Measurements from ENCODE around the gene MT1E. TPM values are rescaled to one million over a fixed set of nuclear protein-coding genes. Genes with fewer than 3 reads are reported as not detected.
"Not testable (repeated sequence)": the region's sequence is repeated elsewhere in the genome, so short reads cannot be mapped to it uniquely, and the experiment has no call there.

MT1E gene
- total RNA-seq, 2 experiments from 2014 or later, result 4.4 to 4.8 TPM

DNA sequence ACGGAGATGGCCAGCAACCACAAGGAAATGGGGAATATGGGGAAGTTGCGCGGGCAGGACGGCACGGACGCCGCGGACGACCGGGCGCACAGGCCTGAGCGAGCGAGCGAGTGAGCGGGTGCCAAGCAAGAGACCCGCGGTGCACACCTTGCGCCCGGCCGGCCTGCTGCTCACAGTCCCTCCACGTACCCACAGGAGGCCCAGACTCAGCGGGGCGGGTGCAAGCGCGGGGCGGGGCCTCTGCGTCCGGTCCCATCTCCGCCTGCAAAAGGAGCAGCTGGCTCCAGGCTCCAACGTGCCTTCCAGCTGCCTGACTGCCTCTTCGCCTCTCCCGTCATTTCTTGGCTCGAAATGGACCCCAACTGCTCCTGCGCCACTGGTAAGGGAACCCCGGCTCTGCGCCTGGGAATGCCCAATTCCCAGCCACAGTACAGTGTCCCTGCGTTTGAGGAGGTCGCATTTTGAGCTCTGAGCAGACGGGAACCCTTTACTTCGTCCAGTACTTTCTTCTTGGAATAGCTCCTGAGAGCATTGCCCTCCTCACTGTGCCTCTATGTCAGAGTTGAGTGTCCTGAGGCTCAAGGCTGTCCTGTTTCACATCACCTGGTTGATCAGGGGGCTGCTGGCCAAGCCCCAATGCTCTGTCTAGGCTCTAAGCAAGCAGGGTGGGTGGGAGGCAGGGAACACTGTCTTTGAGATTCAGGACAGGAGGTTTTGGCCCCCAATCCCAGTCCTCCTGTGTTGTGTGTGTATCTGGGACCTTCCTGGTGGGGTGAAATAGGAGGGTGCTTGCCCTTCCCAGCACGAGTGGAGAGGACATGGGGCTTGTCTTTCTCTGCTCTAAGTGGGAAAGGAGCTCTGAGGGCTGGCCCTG is 8.1 kb upstream of the MT1E start:
- ChIA-PET POLR2A (no interaction called here), CTCF (interaction anchor here (1.1 kb wide), 2 partner anchors 9 to 26 kb away, joined by 3 to 4 read pairs; no protein-coding TSS in a partner anchor)
- H3K36me3 Mint-ChIP-seq, result no peaks in the 10 kb centered on the region
- H3K4me1 Mint-ChIP-seq (ENCODE audit: low read depth), result peaks cover 35% of the 10 kb centered on the region
- H3K9me3 Mint-ChIP-seq, result no peaks in the 10 kb centered on the region
- intact Hi-C loops (cut with micrococcal nuclease), result no loop called here
- DNase-seq, result peak; percentile 71
- H3K27ac Mint-ChIP-seq, result no peak overlapping the region
- peak overlapping the region; percentile 37 for H3K4me3 Mint-ChIP-seq
- peaks cover 22% of the 10 kb centered on the region for H3K27me3 Mint-ChIP-seq

DNA sequence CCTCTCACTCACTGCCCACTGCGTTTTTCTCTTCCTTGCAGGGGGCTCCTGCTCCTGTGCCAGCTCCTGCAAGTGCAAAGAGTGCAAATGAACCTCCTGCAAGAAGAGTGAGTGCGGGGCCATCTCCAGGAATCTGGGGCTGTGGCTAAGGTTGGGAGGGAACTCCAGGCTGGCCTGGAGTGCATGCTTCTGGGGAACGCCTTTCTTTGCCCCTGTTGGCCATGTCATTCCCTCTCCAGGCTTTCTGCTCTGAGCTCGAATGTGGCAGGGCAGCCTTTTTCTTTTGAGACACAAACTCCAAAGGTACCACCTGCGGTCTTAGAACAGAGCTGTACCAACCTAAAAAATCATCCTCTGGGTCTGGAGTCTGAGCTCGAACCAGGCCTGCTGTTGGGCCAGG is 7.4 kb upstream of the MT1E start:
- Mint-ChIP-seq H3K4me1 (ENCODE audit: low read depth) (peaks cover 31% of the 10 kb centered on the region), H3K4me3 (no peak overlapping the region), H3K9me3 (no peaks in the 10 kb centered on the region), H3K27me3 (peaks cover 22% of the 10 kb centered on the region), H3K27ac (no peak overlapping the region), H3K36me3 (no peaks in the 10 kb centered on the region)
- CTCF ChIA-PET, result interaction anchor here (1.1 kb wide), 2 partner anchors 8 to 25 kb away, joined by 3 to 4 read pairs; no protein-coding TSS in a partner anchor
- intact Hi-C loops (cut with micrococcal nuclease), result no loop called here
- no peak for DNase-seq
- POLR2A ChIA-PET, result no interaction called here

DNA sequence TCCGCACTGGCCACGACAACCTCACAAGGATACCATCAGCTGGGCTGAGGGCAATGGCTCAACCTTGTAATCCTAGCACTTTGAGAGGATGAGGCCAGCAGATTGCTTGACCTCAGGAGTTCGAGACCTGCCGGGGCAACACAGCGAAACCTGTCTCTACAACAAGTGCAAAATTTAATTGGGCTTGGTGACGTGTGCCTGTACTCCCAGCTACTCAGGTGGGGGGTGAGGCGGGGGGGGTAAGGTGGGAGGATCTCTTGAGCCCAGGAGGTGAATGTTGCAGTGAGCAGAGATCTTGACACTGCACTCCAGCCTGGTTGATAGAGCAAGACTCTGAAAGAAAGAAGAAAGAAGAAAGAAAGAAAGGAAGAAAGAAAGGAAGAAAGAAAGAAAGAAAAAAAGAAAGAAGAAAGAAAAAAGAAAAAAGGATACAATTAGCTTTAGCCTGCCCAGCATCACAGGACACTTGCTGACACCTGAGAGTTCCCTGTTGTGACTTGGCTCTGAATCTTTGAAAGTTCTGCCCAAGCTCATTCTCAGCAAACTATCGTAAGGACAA is 5.2 kb upstream of the MT1E start:
- CTCF ChIA-PET, result no interaction called here
- POLR2A ChIA-PET, result no interaction called here
- no peak overlapping the region for H3K27ac Mint-ChIP-seq
- no peak for DNase-seq
- H3K27me3 Mint-ChIP-seq, result peaks cover 31% of the 10 kb centered on the region
- H3K36me3 Mint-ChIP-seq, result no peaks in the 10 kb centered on the region
- H3K4me3 Mint-ChIP-seq, result no peak overlapping the region
- H3K9me3 Mint-ChIP-seq, result no peaks in the 10 kb centered on the region
- H3K4me1 Mint-ChIP-seq (ENCODE audit: low read depth), result peaks cover 13% of the 10 kb centered on the region
- intact Hi-C loops (cut with micrococcal nuclease), result no loop called here

DNA sequence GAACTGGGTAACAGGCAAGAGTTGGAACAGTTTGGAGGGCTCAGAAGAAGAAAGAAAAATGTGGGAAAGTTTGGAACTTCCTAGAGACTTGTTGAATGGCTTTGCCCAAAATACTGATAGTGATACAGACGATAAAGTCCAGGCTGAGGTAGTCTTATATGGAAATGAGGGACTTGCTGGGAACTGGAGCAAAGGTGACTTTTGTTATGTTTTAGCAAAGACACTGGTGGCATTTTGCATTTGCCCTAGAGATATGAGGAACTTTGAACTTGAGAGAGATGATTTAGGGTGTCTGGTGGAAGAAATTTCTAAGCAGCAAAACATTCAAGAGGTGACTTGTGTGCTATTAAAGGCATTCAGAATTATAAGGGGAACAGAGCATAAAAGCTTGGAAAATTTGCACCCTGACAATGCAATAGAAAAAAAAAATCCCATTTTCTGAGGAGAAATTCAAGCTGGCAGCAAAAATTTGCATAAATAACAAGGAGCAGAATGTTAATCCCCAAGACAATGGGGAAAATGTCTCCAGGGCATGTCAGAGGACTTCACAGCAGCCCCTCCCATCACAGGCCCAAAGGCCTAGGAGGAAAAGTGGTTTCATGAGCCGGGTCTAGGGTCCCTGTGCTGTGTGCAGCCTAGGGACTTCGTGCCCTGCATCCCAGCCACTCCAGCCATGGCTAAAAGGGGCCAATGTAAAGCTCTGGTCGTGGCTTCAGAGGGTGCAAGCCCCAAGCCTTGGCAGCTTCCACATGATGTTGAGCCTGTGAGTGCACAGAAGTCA is 3.7 kb upstream of the MT1E start:
- intact Hi-C loops (cut with micrococcal nuclease); H3K36me3 Mint-ChIP-seq: not testable (repeated sequence)

DNA sequence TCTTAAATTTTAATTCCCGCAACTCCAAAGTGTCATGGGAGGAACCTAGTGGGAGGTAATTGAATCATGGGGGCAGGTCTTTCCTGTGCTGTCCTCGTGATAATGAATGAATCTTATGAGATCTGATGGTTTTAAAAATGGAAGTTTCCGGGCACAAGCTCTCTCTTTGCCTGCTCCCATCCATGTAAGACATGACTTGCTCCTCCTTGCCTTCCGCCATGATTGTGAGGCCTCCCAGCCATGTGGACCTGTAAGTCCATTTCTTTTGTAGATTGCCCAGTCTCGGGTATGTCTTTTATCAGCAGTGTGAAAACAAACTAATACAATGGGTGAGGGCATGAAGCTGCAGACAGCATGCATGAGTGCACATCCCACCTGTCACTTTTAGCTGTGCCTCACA is 2.4 kb upstream of the MT1E start:
- H3K27ac Mint-ChIP-seq; H3K4me3 Mint-ChIP-seq; H3K36me3 Mint-ChIP-seq; intact Hi-C loops (cut with micrococcal nuclease); DNase-seq; H3K9me3 Mint-ChIP-seq: not testable (repeated sequence)
- Mint-ChIP-seq H3K4me1 (ENCODE audit: low read depth) (peaks cover 12% of the 10 kb centered on the region), H3K27me3 (peaks cover 23% of the 10 kb centered on the region)
- ChIA-PET CTCF (interaction anchor here (1.0 to 1.6 kb wide), 2 partner anchors 20 to 23 kb away, joined by 3 to 4 read pairs; no protein-coding TSS in a partner anchor), POLR2A (interaction anchor here (1.1 kb wide), 1 partner anchor 8 kb away, joined by 4 read pairs; no protein-coding TSS in a partner anchor)

More for the DNA sequence above, 3.7 kb upstream of the MT1E start:
- H3K9me3 Mint-ChIP-seq, DNase-seq, H3K4me3 Mint-ChIP-seq, POLR2A ChIA-PET, H3K27ac Mint-ChIP-seq: not testable (repeated sequence)
- Mint-ChIP-seq H3K4me1 (ENCODE audit: low read depth) (peaks cover 17% of the 10 kb centered on the region), H3K27me3 (peaks cover 33% of the 10 kb centered on the region)
- CTCF ChIA-PET, result interaction anchor here (1.0 kb wide), 1 partner anchor 21 kb away, joined by 3 read pairs; no protein-coding TSS in a partner anchor

DNA sequence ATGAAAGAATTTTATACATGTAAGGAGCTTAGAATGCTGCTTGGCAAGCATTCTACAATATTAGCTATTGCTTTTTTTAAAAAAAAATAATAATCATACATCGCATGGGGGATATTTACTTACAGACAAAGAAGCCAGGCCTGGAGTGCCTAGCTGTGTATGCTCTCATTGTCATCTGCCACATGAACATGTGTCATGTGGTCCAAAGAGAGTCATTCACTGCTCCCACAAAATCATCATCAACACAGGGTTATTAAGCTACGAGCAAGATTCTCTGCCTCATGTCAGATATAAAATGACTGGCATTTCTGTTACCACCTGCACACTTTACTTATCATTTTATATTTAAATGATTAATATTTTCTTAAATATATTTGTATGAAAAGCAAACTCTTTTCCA is 1.9 kb upstream of the MT1E start:
- ChIA-PET POLR2A (interaction anchor here (1.1 kb wide), 1 partner anchor 9 kb away, joined by 4 read pairs; no protein-coding TSS in a partner anchor), CTCF (interaction anchor here (1.3 to 1.6 kb wide), 2 partner anchors 18 to 20 kb away, joined by 3 to 4 read pairs; no protein-coding TSS in a partner anchor)
- H3K4me1 Mint-ChIP-seq (ENCODE audit: low read depth), result peaks cover 12% of the 10 kb centered on the region
- H3K4me3 Mint-ChIP-seq, result no peak overlapping the region
- intact Hi-C loops (cut with micrococcal nuclease), result no loop called here
- H3K27ac Mint-ChIP-seq, result no peak overlapping the region
- H3K27me3 Mint-ChIP-seq, result peaks cover 22% of the 10 kb centered on the region
- DNase-seq, result no peak
- H3K9me3 Mint-ChIP-seq, result no peaks in the 10 kb centered on the region
- no peaks in the 10 kb centered on the region for H3K36me3 Mint-ChIP-seq

DNA sequence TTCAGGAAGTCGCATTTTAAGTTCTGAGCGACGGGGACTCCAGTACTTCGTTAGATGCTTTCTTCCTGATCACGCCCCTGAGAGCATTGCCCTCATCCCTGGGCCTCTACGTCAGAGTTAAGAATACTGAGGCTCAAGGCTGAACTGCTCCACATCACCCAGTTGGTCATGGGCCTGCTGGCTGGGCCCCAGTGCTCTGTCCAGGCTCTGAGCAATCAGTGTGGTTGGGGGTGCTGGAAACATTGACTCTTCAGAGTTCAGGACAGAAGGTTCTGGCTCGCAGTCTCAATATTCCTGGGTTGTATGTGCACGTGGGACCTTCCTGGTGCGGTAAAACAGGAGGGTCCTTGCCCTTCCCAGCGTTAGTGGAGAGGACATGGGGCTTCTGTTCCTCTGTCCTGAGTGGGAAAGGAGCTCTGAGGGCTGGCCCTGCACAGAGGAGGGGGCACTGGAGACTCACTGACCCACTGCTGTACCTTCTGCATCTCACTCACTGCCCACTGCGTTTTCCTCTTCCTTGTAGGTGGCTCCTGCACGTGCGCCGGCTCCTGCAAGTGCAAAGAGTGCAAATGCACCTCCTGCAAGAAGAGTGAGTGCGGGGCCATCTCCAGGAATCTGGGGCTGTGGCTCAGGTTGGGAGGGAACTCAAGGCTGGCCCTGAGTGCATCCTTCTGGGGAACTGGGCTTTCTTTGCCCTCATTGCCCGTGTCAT is 518 bp downstream of the MT1E start:
- peaks cover 12% of the 10 kb centered on the region for H3K4me1 Mint-ChIP-seq (ENCODE audit: low read depth)
- H3K4me3 Mint-ChIP-seq, result peak overlapping the region; percentile 53
- H3K27me3 Mint-ChIP-seq, result peaks cover 28% of the 10 kb centered on the region
- no peak overlapping the region for H3K27ac Mint-ChIP-seq
- no peaks in the 10 kb centered on the region for H3K9me3 Mint-ChIP-seq
- ChIA-PET POLR2A (interaction anchor here (0.9 to 1.5 kb wide), 3 partner anchors 11 to 57 kb away, joined by 3 to 7 read pairs (median 4); partner anchors contain the start of genes MT1X and MT2A), CTCF (interaction anchor here (0.7 to 1.5 kb wide), 4 partner anchors 8 to 49 kb away, joined by 3 to 5 read pairs (median 4); no protein-coding TSS in a partner anchor)
- intact Hi-C loops (cut with micrococcal nuclease), result loop anchor here (1.0 kb wide), 1 partner anchor 18 kb away; the partner anchor contains the start of gene MT2A
- no peaks in the 10 kb centered on the region for H3K36me3 Mint-ChIP-seq
- DNase-seq, result no peak

DNA sequence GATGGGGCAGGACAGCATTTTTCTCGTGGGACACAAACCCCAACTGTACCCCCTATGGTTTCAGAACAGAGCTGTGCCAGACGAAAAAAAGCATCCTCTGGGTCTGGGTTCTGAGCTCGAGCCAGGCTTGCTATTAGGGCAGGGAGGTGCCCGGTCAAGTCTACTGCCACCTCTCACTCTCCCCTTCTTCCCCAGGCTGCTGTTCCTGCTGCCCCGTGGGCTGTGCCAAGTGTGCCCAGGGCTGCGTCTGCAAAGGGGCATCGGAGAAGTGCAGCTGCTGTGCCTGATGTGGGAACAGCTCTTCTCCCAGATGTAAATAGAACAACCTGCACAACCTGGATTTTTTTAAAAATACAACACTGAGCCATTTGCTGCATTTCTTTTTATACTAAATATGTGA is 1.1 kb downstream of the MT1E start:
- intact Hi-C loops (cut with micrococcal nuclease), result no loop called here
- Mint-ChIP-seq H3K9me3 (no peaks in the 10 kb centered on the region), H3K4me3 (no peak overlapping the region)

DNA sequence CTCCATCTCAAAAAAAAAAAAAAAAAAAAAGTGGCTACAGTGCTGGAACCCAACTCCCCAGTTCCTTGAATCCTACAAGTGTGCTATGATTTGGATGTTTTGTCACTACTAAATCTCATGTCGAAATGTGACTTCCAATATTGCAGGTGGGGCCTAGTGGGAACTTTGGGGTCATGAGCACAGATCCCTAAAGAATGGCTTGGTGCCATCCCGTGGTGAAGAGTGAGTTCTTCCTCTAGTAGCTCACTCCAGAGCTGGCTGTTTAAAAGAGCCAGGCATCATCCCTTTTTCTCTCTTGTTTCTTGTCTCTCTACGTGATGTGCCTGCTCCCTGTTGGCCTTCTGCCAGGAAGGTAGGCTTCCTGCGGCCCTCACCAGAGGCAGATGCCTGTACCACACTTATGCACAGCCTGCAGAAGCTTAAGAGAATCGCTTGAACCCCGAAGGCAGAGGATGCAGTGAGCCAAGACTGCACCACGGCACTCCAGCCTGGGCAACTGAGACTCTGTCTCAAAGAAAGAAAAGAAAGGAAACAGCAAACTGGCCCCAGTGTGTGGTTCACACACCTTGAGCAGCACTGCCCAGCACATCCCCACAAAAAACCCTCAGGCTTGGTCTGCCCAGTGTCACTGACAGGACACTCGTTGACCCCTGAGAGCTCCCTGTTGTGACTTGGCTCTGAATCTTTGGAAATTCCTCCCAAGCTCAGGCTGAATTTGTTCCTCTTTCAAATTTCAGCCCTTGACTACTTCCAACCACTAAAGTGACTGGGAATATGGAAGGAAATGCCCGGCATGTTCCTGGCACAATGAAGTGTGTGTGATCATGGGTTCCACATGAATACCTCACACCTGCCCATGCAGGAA is 3.1 kb downstream of the MT1E start:
- intact Hi-C loops (cut with micrococcal nuclease), result no loop called here
- Mint-ChIP-seq H3K36me3 (no peaks in the 10 kb centered on the region), H3K4me3 (no peak overlapping the region), H3K9me3 (no peaks in the 10 kb centered on the region), H3K4me1 (ENCODE audit: low read depth) (peaks cover 19% of the 10 kb centered on the region), H3K27me3 (peaks cover 52% of the 10 kb centered on the region), H3K27ac (no peak overlapping the region)
- ChIA-PET CTCF (interaction anchor here (0.8 to 1.0 kb wide), 2 partner anchors 15 to 73 kb away, joined by 3 to 4 read pairs; no protein-coding TSS in a partner anchor), POLR2A (interaction anchor here (0.6 kb wide), 1 partner anchor 13 kb away, joined by 3 read pairs; no protein-coding TSS in a partner anchor)
- no peak for DNase-seq

More for the DNA sequence above, 1.1 kb downstream of the MT1E start:
- Mint-ChIP-seq H3K36me3 (no peaks in the 10 kb centered on the region), H3K27ac (no peak overlapping the region), H3K27me3 (peaks cover 34% of the 10 kb centered on the region), H3K4me1 (ENCODE audit: low read depth) (peaks cover 12% of the 10 kb centered on the region)
- DNase-seq, result no peak
- CTCF ChIA-PET, result interaction anchor here (1.0 to 1.5 kb wide), 2 partner anchors 9 to 22 kb away, joined by 3 read pairs; no protein-coding TSS in a partner anchor
- POLR2A ChIA-PET, result no interaction called here

DNA sequence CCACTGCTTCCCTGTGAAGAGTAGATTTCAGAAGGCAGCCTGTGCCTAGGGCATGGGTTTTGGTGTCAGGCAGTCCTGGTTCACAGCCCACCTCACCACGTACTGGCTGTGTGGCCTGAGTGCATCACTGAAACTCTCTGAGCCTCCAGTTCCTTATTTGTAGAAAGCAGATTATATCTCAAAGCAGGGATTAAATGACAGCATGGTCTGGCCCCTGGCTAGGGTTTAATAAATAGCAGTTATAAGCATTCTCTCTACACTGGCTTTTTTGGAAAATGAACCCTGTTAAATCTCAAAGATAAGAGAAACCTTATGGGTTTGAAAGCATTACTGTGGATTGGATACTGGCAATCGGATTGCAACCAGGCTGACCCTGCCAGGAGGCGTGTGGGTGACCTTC is 4.0 kb downstream of the MT1E start:
- Mint-ChIP-seq H3K27me3 (peaks cover 58% of the 10 kb centered on the region), H3K4me1 (ENCODE audit: low read depth) (peaks cover 19% of the 10 kb centered on the region), H3K4me3 (no peak overlapping the region), H3K9me3 (no peaks in the 10 kb centered on the region), H3K36me3 (no peaks in the 10 kb centered on the region), H3K27ac (no peak overlapping the region)
- no peak for DNase-seq
- CTCF ChIA-PET, result interaction anchor here (1.6 to 2.3 kb wide), 2 partner anchors 23 to 73 kb away, joined by 5 to 11 read pairs; no protein-coding TSS in a partner anchor
- intact Hi-C loops (cut with micrococcal nuclease), result no loop called here
- POLR2A ChIA-PET, result no interaction called here
